HEK293 (cell line): ENCODE measurements around the gene ALKBH7.
A peak's percentile ranks its signal among the peaks of the same experiment; 100 is the strongest.

ENCODE experiments used
- KLF10 ChIP-seq: fragments of 450-650 bp; IDR thresholded peaks from 2 replicates; pipeline ENCODE4 v1.5.1; 2018; ENCODE audit warnings: missing biosample characterization, mild to moderate bottlenecking, missing genetic modification characterization
- OVOL3 ChIP-seq: fragments of 450-650 bp; formaldehyde crosslinking; IDR thresholded peaks from 2 replicates; pipeline ENCODE4 v1.5.1; 2016; ENCODE audit warnings: missing biosample characterization, missing genetic modification characterization
- YY2 ChIP-seq: fragments of 450-650 bp; formaldehyde crosslinking; IDR thresholded peaks from 2 replicates; pipeline ENCODE4 v1.5.1; 2016; ENCODE audit warnings: missing biosample characterization, missing genetic modification characterization
- ZBTB21 ChIP-seq: fragments of 450-650 bp; formaldehyde crosslinking; IDR thresholded peaks from 2 replicates; pipeline ENCODE4 v1.5.1; 2017; ENCODE audit warnings: missing biosample characterization, missing genetic modification characterization
- ZBTB48 ChIP-seq: fragments of 450-650 bp; formaldehyde crosslinking; IDR thresholded peaks from 2 replicates; pipeline ENCODE4 v1.5.1; 2016; ENCODE audit warnings: missing biosample characterization, missing genetic modification characterization
- ZFP3 ChIP-seq: fragments of 450-650 bp; formaldehyde crosslinking; IDR thresholded peaks from 2 replicates; pipeline ENCODE4 v1.5.1; 2016; ENCODE audit warnings: low read depth, missing biosample characterization, missing genetic modification characterization
- ZIC2 ChIP-seq: fragments of 450-650 bp; formaldehyde crosslinking; IDR thresholded peaks from 2 replicates; pipeline ENCODE4 v1.5.1; 2016; ENCODE audit warnings: missing biosample characterization, missing genetic modification characterization
- ZNF114 ChIP-seq: fragments of 450-650 bp; formaldehyde crosslinking; IDR thresholded peaks from 2 replicates; pipeline ENCODE4 v1.5.0; 2017; ENCODE audit warnings: missing biosample characterization, missing genetic modification characterization
- ZNF16 ChIP-seq: fragments of 450-650 bp; formaldehyde crosslinking; IDR thresholded peaks from 2 replicates; pipeline ENCODE4 v1.5.1; 2016; ENCODE audit warnings: low read depth, missing biosample characterization, missing genetic modification characterization
- ZNF184 ChIP-seq: fragments of 450-650 bp; IDR thresholded peaks from 2 replicates; pipeline ENCODE4 v1.5.1; 2018; ENCODE audit warnings: missing biosample characterization, mild to moderate bottlenecking, missing genetic modification characterization
- ZNF24 ChIP-seq: fragments of 450-650 bp; formaldehyde crosslinking; IDR thresholded peaks from 2 replicates; pipeline ENCODE4 v1.5.1; 2016; ENCODE audit warnings: missing biosample characterization, missing genetic modification characterization
- ZNF366 ChIP-seq: fragments of 450-650 bp; formaldehyde crosslinking; conservative IDR thresholded peaks from 2 replicates; pipeline ENCODE4 v1.5.1; 2016; ENCODE audit warnings: missing biosample characterization, missing genetic modification characterization
- ZNF510 ChIP-seq: fragments of 450-650 bp; formaldehyde crosslinking; IDR thresholded peaks from 2 replicates; pipeline ENCODE4 v1.5.1; 2018; ENCODE audit warnings: mild to moderate bottlenecking, missing genetic modification characterization, missing biosample characterization; ENCODE audit not compliant: insufficient replicate concordance
- ZNF658 ChIP-seq: fragments of 450-650 bp; formaldehyde crosslinking; IDR thresholded peaks from 2 replicates; pipeline ENCODE4; 2016; ENCODE audit warnings: missing biosample characterization, missing genetic modification characterization
- ZNF660 ChIP-seq: fragments of 450-650 bp; IDR thresholded peaks from 2 replicates; pipeline ENCODE4 v1.5.1; 2018; ENCODE audit warnings: missing biosample characterization, mild to moderate bottlenecking, missing genetic modification characterization
- ZNF701 ChIP-seq: fragments of 450-650 bp; formaldehyde crosslinking; IDR thresholded peaks from 2 replicates; pipeline ENCODE4 v1.5.1; 2016; ENCODE audit warnings: missing biosample characterization, missing genetic modification characterization
- ZNF747 ChIP-seq: fragments of 450-650 bp; formaldehyde crosslinking; IDR thresholded peaks from 2 replicates; pipeline ENCODE4 v1.5.1; 2016; ENCODE audit warnings: missing biosample characterization, missing genetic modification characterization
- ZNF785 ChIP-seq: fragments of 450-650 bp; formaldehyde crosslinking; IDR thresholded peaks from 2 replicates; pipeline ENCODE4 v1.5.1; 2016; ENCODE audit warnings: missing biosample characterization, missing genetic modification characterization
- ZNF830 ChIP-seq: fragments of 450-650 bp; IDR thresholded peaks from 2 replicates; pipeline ENCODE4 v1.5.0; 2018; ENCODE audit warnings: missing biosample characterization, missing genetic modification characterization, low read depth, mild to moderate bottlenecking, moderate library complexity
- TF ChIP-seq, protein P1 (sequence below): fragments of 450-650 bp; formaldehyde crosslinking; IDR thresholded peaks from 2 replicates; pipeline ENCODE4 v1.5.1; 2016; ENCODE audit warnings: missing biosample characterization, missing genetic modification characterization, borderline replicate concordance
- TF ChIP-seq, protein P2 (sequence below): fragments of 450-650 bp; formaldehyde crosslinking; IDR thresholded peaks from 2 replicates; pipeline ENCODE4 v1.5.1; 2016; ENCODE audit warnings: missing biosample characterization, missing genetic modification characterization
- TF ChIP-seq, protein P3 (sequence below): fragments of 450-650 bp; formaldehyde crosslinking; IDR thresholded peaks from 2 replicates; pipeline ENCODE4 v1.5.1; 2016; ENCODE audit warnings: missing biosample characterization, missing genetic modification characterization
- TF ChIP-seq, protein P4 (sequence below): fragments of 450-650 bp; formaldehyde crosslinking; IDR thresholded peaks from 2 replicates; pipeline ENCODE4 v1.5.1; 2017; ENCODE audit warnings: missing biosample characterization, missing genetic modification characterization
- TF ChIP-seq, protein P5 (sequence below): fragments of 450-650 bp; formaldehyde crosslinking; conservative IDR thresholded peaks from 2 replicates; pipeline ENCODE4 v1.5.1; 2016; ENCODE audit warnings: low read depth, missing biosample characterization, missing genetic modification characterization
- TF ChIP-seq, protein P6 (sequence below): fragments of 450-650 bp; formaldehyde crosslinking; IDR thresholded peaks from 2 replicates; pipeline ENCODE4 v1.5.1; 2016; ENCODE audit warnings: missing biosample characterization, missing genetic modification characterization

Gene ALKBH7

DNA sequence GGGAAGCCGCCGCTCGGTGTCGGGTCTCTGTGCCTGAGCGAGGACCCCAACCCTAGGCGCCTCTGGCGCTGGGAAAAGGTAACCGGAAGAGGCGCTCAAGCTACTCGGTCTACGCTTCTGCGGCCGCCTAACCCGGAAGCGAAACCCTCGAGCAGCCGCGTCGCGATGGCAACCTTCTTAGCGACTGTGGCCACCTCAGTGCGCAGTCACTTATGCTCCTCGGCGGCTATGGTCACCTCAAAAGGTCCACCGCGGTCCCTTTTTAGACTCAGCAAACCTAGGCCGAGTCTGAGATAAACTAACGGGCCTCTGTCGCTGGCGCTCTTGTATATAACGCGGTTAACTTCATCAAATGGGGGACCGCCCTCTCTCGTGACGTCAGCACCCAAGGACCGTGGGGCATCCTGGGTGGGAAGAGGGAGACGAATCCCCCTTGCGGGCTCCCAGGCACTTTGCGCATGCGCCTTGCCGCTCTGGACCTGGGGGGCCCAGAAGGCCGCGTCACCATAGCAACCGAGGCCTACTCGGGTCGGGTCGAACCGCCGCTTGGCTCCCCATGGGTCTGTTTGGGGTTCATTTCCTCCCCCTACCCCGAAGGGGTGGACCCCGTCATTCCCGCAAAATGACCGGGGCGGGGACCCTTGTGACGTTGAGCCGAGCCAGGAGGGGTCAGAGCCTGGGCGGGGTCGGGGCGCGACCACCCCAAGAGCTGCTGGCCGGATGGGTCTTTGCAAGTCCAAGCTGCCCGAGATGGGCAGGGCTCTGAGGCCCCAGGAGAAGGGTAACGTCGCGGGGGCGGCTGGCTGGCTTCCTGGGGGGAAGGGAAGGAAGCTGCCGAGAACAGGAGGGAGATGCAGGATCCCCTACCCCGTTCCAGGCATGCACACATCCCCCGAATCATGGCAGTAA, 20.7 kb downstream of the ALKBH7 start, which contains the start of gene GTF2F1 (continued):
- TF ChIP-seq, protein P1, sequence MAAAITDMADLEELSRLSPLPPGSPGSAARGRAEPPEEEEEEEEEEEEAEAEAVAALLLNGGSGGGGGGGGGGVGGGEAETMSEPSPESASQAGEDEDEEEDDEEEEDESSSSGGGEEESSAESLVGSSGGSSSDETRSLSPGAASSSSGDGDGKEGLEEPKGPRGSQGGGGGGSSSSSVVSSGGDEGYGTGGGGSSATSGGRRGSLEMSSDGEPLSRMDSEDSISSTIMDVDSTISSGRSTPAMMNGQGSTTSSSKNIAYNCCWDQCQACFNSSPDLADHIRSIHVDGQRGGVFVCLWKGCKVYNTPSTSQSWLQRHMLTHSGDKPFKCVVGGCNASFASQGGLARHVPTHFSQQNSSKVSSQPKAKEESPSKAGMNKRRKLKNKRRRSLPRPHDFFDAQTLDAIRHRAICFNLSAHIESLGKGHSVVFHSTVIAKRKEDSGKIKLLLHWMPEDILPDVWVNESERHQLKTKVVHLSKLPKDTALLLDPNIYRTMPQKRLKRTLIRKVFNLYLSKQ (tag by site-specific recombination) = no peak
- TF ChIP-seq ZNF24 (tag by site-specific recombination) (no peak), ZNF366 (no peak), OVOL3 (no peak), ZNF114 (tag by site-specific recombination) (no peak), ZFP3 (tag by site-specific recombination) (no peak), ZNF660 (tag by site-specific recombination) (no peak), ZNF16 (no peak), ZNF747 (tag by site-specific recombination) (no peak), KLF10 (tag by site-specific recombination) (no peak), ZNF184 (tag by site-specific recombination) (no peak), ZNF830 (tag by site-specific recombination) (no peak), ZBTB48 (peak; percentile 90), ZNF785 (tag by site-specific recombination) (no peak), ZNF701 (tag by site-specific recombination) (peak; percentile 42; the same call in 1 of the 2 replicates), ZBTB21 (tag by site-specific recombination) (peak; percentile 90), ZIC2 (tag by site-specific recombination) (no peak), ZNF510 (tag by site-specific recombination) (no peak), ZNF658 (tag by site-specific recombination) (no peak), YY2 (peak; percentile 90)
- TF ChIP-seq, protein P2, sequence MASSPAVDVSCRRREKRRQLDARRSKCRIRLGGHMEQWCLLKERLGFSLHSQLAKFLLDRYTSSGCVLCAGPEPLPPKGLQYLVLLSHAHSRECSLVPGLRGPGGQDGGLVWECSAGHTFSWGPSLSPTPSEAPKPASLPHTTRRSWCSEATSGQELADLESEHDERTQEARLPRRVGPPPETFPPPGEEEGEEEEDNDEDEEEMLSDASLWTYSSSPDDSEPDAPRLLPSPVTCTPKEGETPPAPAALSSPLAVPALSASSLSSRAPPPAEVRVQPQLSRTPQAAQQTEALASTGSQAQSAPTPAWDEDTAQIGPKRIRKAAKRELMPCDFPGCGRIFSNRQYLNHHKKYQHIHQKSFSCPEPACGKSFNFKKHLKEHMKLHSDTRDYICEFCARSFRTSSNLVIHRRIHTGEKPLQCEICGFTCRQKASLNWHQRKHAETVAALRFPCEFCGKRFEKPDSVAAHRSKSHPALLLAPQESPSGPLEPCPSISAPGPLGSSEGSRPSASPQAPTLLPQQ = peak; percentile 88
- TF ChIP-seq, protein P3, sequence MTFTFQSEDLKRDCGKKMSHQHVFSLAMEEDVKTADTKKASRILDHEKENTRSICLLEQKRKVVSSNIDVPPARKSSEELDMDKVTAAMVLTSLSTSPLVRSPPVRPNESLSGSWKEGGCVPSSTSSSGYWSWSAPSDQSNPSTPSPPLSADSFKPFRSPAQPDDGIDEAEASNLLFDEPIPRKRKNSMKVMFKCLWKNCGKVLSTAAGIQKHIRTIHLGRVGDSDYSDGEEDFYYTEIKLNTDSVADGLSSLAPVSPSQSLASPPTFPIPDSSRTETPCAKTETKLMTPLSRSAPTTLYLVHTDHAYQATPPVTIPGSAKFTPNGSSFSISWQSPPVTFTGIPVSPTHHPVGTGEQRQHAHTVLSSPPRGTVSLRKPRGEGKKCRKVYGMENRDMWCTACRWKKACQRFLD (tag by site-specific recombination) = no peak
- TF ChIP-seq, protein P4, sequence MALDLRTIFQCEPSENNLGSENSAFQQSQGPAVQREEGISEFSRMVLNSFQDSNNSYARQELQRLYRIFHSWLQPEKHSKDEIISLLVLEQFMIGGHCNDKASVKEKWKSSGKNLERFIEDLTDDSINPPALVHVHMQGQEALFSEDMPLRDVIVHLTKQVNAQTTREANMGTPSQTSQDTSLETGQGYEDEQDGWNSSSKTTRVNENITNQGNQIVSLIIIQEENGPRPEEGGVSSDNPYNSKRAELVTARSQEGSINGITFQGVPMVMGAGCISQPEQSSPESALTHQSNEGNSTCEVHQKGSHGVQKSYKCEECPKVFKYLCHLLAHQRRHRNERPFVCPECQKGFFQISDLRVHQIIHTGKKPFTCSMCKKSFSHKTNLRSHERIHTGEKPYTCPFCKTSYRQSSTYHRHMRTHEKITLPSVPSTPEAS (tag by site-specific recombination) = no peak
- TF ChIP-seq, protein P5, sequence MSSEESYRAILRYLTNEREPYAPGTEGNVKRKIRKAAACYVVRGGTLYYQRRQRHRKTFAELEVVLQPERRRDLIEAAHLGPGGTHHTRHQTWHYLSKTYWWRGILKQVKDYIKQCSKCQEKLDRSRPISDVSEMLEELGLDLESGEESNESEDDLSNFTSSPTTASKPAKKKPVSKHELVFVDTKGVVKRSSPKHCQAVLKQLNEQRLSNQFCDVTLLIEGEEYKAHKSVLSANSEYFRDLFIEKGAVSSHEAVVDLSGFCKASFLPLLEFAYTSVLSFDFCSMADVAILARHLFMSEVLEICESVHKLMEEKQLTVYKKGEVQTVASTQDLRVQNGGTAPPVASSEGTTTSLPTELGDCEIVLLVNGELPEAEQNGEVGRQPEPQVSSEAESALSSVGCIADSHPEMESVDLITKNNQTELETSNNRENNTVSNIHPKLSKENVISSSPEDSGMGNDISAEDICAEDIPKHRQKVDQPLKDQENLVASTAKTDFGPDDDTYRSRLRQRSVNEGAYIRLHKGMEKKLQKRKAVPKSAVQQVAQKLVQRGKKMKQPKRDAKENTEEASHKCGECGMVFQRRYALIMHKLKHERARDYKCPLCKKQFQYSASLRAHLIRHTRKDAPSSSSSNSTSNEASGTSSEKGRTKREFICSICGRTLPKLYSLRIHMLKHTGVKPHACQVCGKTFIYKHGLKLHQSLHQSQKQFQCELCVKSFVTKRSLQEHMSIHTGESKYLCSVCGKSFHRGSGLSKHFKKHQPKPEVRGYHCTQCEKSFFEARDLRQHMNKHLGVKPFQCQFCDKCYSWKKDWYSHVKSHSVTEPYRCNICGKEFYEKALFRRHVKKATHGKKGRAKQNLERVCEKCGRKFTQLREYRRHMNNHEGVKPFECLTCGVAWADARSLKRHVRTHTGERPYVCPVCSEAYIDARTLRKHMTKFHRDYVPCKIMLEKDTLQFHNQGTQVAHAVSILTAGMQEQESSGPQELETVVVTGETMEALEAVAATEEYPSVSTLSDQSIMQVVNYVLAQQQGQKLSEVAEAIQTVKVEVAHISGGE (tag by site-specific recombination) = peak; percentile 89
- TF ChIP-seq, protein P6, sequence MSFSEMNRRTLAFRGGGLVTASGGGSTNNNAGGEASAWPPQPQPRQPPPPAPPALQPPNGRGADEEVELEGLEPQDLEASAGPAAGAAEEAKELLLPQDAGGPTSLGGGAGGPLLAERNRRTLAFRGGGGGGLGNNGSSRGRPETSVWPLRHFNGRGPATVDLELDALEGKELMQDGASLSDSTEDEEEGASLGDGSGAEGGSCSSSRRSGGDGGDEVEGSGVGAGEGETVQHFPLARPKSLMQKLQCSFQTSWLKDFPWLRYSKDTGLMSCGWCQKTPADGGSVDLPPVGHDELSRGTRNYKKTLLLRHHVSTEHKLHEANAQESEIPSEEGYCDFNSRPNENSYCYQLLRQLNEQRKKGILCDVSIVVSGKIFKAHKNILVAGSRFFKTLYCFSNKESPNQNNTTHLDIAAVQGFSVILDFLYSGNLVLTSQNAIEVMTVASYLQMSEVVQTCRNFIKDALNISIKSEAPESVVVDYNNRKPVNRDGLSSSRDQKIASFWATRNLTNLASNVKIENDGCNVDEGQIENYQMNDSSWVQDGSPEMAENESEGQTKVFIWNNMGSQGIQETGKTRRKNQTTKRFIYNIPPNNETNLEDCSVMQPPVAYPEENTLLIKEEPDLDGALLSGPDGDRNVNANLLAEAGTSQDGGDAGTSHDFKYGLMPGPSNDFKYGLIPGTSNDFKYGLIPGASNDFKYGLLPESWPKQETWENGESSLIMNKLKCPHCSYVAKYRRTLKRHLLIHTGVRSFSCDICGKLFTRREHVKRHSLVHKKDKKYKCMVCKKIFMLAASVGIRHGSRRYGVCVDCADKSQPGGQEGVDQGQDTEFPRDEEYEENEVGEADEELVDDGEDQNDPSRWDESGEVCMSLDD (tag by site-specific recombination) = peak; percentile 99
